Heart left ventricle (tissue), 13 donors: ENCODE results near the gene NRDC.

Experiments used
- CTCF ChIP-seq, 12 donors: fragments of 200-600 bp; sonication (generic) in 4 of 12; IDR thresholded peaks; one replicate each; pipeline versions ENCODE4 v1.5.0 to v1.8.0; 2018 to 2022; ENCODE audit warnings: antibody characterized with exemption in 12 of 12, mild to moderate bottlenecking in 5 of 12
- POLR2A ChIP-seq, 2 donors: fragments of 450-650 bp; IDR thresholded peaks; one replicate each; pipeline ENCODE4 v1.6.1; 2017; ENCODE audit warnings: antibody characterized with exemption in 2 of 2, mild to moderate bottlenecking in 2 of 2, moderate library complexity in 2 of 2
- donor health status: ischemic (EF 13 %, LVEDD 7.1; RV severe dilation, severe dysfunction).
- donor health status: DM: no; HTN: yes; CAD: no.
- donor health status: DM: no; HTN: no; CAD: no.
- donor health status: ischemic (EF 25% LVEDD 6.9; RV normal size, moderate dysfunction).
- donor health status: ischemic (EF 25% LVEDD 5.7; RV mildly dilated, moderate dysfunction).
- donor health status: ischemic (EF 35%, LVEDD 5.7; RV mildly dilated, moderate dysfunction).
- donor health status: nonischemic (EF 11% LVEDD 7.7; RV severe dilation, severe dysfunction).
- donor health status: DM: yes; HTN: yes; CAD: no.
- donor health status: PGD.
- donor health status: ischemic (EF 29% LVEDD 5.4; RV normal size, mild dysfunction).
- donor health status: nonischemic (EF 23%, LVEDD 6.1; RV moderate dilation, normal function).

DNA sequence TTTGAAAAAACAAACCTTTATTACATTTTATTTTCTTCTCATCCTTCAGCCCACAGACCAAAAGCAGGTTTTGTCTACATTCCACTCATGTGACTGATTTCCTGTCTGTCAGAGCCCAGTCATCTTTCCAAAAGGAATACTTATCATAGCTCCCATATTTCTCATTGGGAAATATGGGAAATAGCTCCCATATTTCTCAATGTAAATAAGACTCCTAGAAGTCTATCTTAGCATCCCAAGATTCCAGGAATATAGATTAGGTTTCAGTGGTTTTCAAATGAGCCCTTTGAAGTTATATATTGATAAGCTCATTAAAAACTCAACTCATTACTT, 19.1 kb upstream of the NRDC start:
- TF ChIP-seq CTCF (IDR thresholded peaks at IDR 0.05) (no peak), POLR2A (IDR thresholded peaks at IDR 0.05) (no peak)
